A549 (cell line): ENCODE results near the gene MEF2C. TPM values are rescaled to one million over a fixed set of nuclear protein-coding genes. Genes with fewer than 3 reads are reported as not detected.

Source experiments
- ATAC-seq, 2 experiments: fragments of 200-7000 bp in 1 of 2; fragments of >200 bp in 1 of 2; cut with Nextera tagmentation in 1 of 2; cut with Tn5 transposase in 1 of 2; 3 replicates each; pipeline versions ENCODE4 v1.8.0 to v1.9.1; 2018 to 2020; ENCODE audit warnings: mild to moderate bottlenecking in 1 of 2, moderate library complexity in 1 of 2
- CTCF ChIA-PET: fragments of 300-600 bp; sonication (Branson Sonifier 250); formaldehyde crosslinking; extraction: SDS; loops from one replicate; lab custom pipeline; 2021; ENCODE audit warnings: antibody characterized with exemption, inconsistent platforms; lab: Yijun Ruan, JAX
- POLR2A ChIA-PET: fragments of 350-600 bp; formaldehyde crosslinking; extraction: SDS; loops from one replicate; lab custom pipeline; 2021; ENCODE audit warnings: antibody characterized with exemption, inconsistent platforms; lab: Yijun Ruan, JAX
- DNase-seq, 2 experiments: peaks; one replicate each; pipeline versions ENCODE4 v3.0.0 to v3.0.0-alpha.2; 2011 to 2016; ENCODE audit warnings: low read depth in 1 of 2, low spot score in 1 of 2
- FAIRE-seq: peaks from 2 replicates; lab custom pipeline; 2011; peaks lifted over from hg19 to GRCh38; lab: Jason Lieb, UNC
- H3K27ac ChIP-seq, 2 experiments: fragments of >200 bp; sonication (Bioruptor Twin); formaldehyde crosslinking; 3 replicates each; pipeline ENCODE4 v1.5.1; 2016 to 2017
- H3K4me1 ChIP-seq: fragments of >200 bp; sonication (Bioruptor Twin); formaldehyde crosslinking; 3 replicates; pipeline ENCODE4 v1.6.1; 2016
- H3K4me2 ChIP-seq: fragments of >200 bp; sonication (Bioruptor Twin); formaldehyde crosslinking; 3 replicates; pipeline ENCODE4 v1.6.1; 2016
- H3K4me3 ChIP-seq: fragments of >200 bp; sonication (Bioruptor Twin); formaldehyde crosslinking; 3 replicates; pipeline ENCODE4 v1.5.1; 2016
- H3K9me3 ChIP-seq: fragments of >200 bp; sonication (Bioruptor Twin); formaldehyde crosslinking; 3 replicates; pipeline ENCODE4 v1.6.1; 2016
- CBX2 ChIP-seq: fragments of 200-600 bp; sonication (generic); IDR thresholded peaks from 2 replicates; pipeline ENCODE4 v1.6.1; 2016; ENCODE audit warnings: low read depth, mild to moderate bottlenecking, borderline replicate concordance
- CBX8 ChIP-seq: fragments of 200-600 bp; sonication (generic); IDR thresholded peaks from 2 replicates; pipeline ENCODE4 v1.6.1; 2016
- EHF ChIP-seq: fragments of 250-450 bp; sonication (Bioruptor Pico); IDR thresholded peaks from 2 replicates; pipeline ENCODE4 v1.5.0; 2020; ENCODE audit warnings: mild to moderate bottlenecking
- EP300 ChIP-seq, 2 experiments: fragments of >200 bp; sonication (Bioruptor Twin); formaldehyde crosslinking; IDR thresholded peaks; 2 replicates in 1 of 2; 3 replicates in 1 of 2; pipeline ENCODE4 v1.6.1; 2016 to 2017
- ESRRA ChIP-seq: fragments of 150-350 bp; IDR thresholded peaks from 2 replicates; pipeline ENCODE4 v1.6.1; 2014; ENCODE audit warnings: mild to moderate bottlenecking, low read length, borderline replicate concordance
- GATA3 ChIP-seq: IDR thresholded peaks from 2 replicates; pipeline ENCODE4 v1.6.1; 2012; ENCODE audit warnings: borderline replicate concordance
- HOXA7 ChIP-seq: fragments of 250-450 bp; sonication (Bioruptor Pico); IDR thresholded peaks from 2 replicates; pipeline ENCODE4 v1.5.0; 2020; ENCODE audit warnings: mild to moderate bottlenecking, moderate library complexity
- HOXB13 ChIP-seq: fragments of 250-450 bp; sonication (Bioruptor Pico); IDR thresholded peaks from 2 replicates; pipeline ENCODE4 v1.5.0; 2020; ENCODE audit warnings: low read depth, mild to moderate bottlenecking, moderate library complexity
- KDM5A ChIP-seq: fragments of 200-600 bp; sonication (generic); IDR thresholded peaks from 2 replicates; pipeline ENCODE4 v1.6.1; 2016; ENCODE audit warnings: antibody characterized with exemption, mild to moderate bottlenecking
- MAZ ChIP-seq: fragments of 150-350 bp; IDR thresholded peaks from 2 replicates; pipeline ENCODE4 v1.6.1; 2014; ENCODE audit warnings: antibody characterized with exemption, low read depth, low read length, borderline replicate concordance
- NR3C1 ChIP-seq: fragments of >200 bp; sonication (Bioruptor Twin); formaldehyde crosslinking; IDR thresholded peaks from 3 replicates; pipeline ENCODE4 v1.6.1; 2017
- PHF8 ChIP-seq: fragments of 200-600 bp; sonication (generic); IDR thresholded peaks from 2 replicates; pipeline ENCODE4 v1.6.1; 2016; ENCODE audit warnings: low read depth, mild to moderate bottlenecking, antibody characterized with exemption, moderate library complexity, borderline replicate concordance
- POLR2AphosphoS2 ChIP-seq: conservative IDR thresholded peaks from 2 replicates; pipeline ENCODE4 v1.6.1; 2012; ENCODE audit warnings: low read length, improper control_type of control experiment, inconsistent platforms
- RAD21 ChIP-seq, 2 experiments: fragments of >200 bp in 1 of 2; sonication (Bioruptor Twin) in 1 of 2; formaldehyde crosslinking in 1 of 2; IDR thresholded peaks in 1 of 2; conservative IDR thresholded peaks in 1 of 2; 2 replicates in 1 of 2; 3 replicates in 1 of 2; pipeline ENCODE4 v1.6.1; 2012 to 2018; ENCODE audit warnings: inconsistent platforms in 1 of 2
- RARB ChIP-seq: fragments of 250-450 bp; sonication (Bioruptor Pico); IDR thresholded peaks from 2 replicates; pipeline ENCODE4 v1.8.0; 2021; ENCODE audit warnings: mild to moderate bottlenecking, moderate library complexity
- SMC3 ChIP-seq: fragments of >200 bp; sonication (Bioruptor Twin); formaldehyde crosslinking; IDR thresholded peaks from 3 replicates; pipeline ENCODE4 v1.6.1; 2018; ENCODE audit warnings: inconsistent platforms
- SREBF2 ChIP-seq: fragments of 450-650 bp; IDR thresholded peaks from 2 replicates; pipeline ENCODE4 v1.6.1; 2014; ENCODE audit warnings: mild to moderate bottlenecking, moderate library complexity
- TP53 ChIP-seq: fragments of 250-450 bp; sonication (Bioruptor Pico); IDR thresholded peaks from 2 replicates; pipeline ENCODE4 v1.5.0; 2021; ENCODE audit warnings: mild to moderate bottlenecking, moderate library complexity
- ZC3H11A ChIP-seq: fragments of 450-650 bp; IDR thresholded peaks from 2 replicates; pipeline ENCODE4 v1.6.1; 2014; ENCODE audit warnings: antibody characterized with exemption, mild to moderate bottlenecking
- ZNF302 ChIP-seq: fragments of 250-450 bp; sonication (Bioruptor Pico); IDR thresholded peaks from 2 replicates; pipeline ENCODE4 v1.9.0; 2021; ENCODE audit warnings: inconsistent platforms, mild to moderate bottlenecking, moderate library complexity
- ZSCAN20 ChIP-seq: fragments of 250-450 bp; sonication (Bioruptor Pico); IDR thresholded peaks from 2 replicates; pipeline ENCODE4 v1.8.0; 2022; ENCODE audit warnings: mild to moderate bottlenecking, moderate library complexity
- WGBS: methylation state at CpG from one replicate; pipeline ENCODE4 v1.1.6; 2017; ENCODE audit errors: missing lambda C conversion rate; 5-methylcytosine and 5-hydroxymethylcytosine counted together
- polyA plus RNA-seq, 4 experiments: library from polyadenylated mRNA; depleted of rRNA in 3 of 4; stranded (reverse); fragments of >200 nt; fragmentation: RNase III in 1 of 4; extraction: RNeasy Plus Mini Kit Qiagen cat#74134 plus additional on column Dnase treatment in 1 of 4; gene quantifications; 2 replicates in 3 of 4; 3 replicates in 1 of 4; pipeline ENCODE4 v1.2.3, GENCODE V29; 2011 to 2017
- TF ChIP-seq, protein P1 (sequence below): fragments of 200-600 bp; sonication (generic); IDR thresholded peaks from 2 replicates; pipeline ENCODE4 v1.6.1; 2016; ENCODE audit warnings: antibody characterized with exemption, mild to moderate bottlenecking, moderate library complexity
- TF ChIP-seq, protein P2 (sequence below): IDR thresholded peaks from 2 replicates; pipeline ENCODE4 v1.6.1; 2012
- TF ChIP-seq, protein P3 (sequence below): fragments of >200 bp; sonication (Bioruptor Twin); formaldehyde crosslinking; IDR thresholded peaks from 3 replicates; pipeline ENCODE4 v1.5.1; 2016
- TF ChIP-seq, protein P4 (sequence below): fragments of 250-450 bp; sonication (Bioruptor Pico); IDR thresholded peaks from 2 replicates; pipeline ENCODE4 v1.5.0; 2021; ENCODE audit warnings: mild to moderate bottlenecking, moderate library complexity, borderline replicate concordance

The MEF2C gene
- polyA plus RNA-seq, 2 of the 4 experiments (the other 2 are of a cell fraction): 0.03 to 0.06 TPM

DNA sequence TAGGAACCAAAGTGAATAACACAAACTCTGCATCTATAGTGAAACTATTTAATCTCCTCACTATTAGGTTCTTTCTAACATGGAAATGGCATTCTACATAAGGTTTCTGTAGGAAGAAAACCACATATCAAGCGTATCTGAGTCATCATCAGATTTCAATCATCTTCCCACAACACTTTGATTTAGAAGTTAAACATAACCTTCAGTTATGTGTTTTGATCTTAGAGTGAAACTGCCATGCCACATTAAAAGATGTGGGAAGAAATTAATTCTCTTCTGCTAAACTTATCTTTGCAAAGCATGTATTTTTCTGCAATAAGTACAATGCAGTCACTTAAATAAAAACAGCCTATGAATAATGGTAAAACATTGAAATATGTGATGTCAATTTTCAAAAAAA lies 55.0 kb downstream of the MEF2C start:
- H3K27ac ChIP-seq: no peak overlapping the region
- no peaks in the 10 kb centered on the region for H3K9me3 ChIP-seq
- ATAC-seq (no peak), FAIRE-seq (no peak), DNase-seq (no peak)
- CTCF ChIA-PET: no interaction called here
- no peaks in the 10 kb centered on the region for H3K4me1 ChIP-seq
- POLR2A ChIA-PET: no interaction called here
- no peak overlapping the region for H3K4me3 ChIP-seq
- TF ChIP-seq, protein P1, sequence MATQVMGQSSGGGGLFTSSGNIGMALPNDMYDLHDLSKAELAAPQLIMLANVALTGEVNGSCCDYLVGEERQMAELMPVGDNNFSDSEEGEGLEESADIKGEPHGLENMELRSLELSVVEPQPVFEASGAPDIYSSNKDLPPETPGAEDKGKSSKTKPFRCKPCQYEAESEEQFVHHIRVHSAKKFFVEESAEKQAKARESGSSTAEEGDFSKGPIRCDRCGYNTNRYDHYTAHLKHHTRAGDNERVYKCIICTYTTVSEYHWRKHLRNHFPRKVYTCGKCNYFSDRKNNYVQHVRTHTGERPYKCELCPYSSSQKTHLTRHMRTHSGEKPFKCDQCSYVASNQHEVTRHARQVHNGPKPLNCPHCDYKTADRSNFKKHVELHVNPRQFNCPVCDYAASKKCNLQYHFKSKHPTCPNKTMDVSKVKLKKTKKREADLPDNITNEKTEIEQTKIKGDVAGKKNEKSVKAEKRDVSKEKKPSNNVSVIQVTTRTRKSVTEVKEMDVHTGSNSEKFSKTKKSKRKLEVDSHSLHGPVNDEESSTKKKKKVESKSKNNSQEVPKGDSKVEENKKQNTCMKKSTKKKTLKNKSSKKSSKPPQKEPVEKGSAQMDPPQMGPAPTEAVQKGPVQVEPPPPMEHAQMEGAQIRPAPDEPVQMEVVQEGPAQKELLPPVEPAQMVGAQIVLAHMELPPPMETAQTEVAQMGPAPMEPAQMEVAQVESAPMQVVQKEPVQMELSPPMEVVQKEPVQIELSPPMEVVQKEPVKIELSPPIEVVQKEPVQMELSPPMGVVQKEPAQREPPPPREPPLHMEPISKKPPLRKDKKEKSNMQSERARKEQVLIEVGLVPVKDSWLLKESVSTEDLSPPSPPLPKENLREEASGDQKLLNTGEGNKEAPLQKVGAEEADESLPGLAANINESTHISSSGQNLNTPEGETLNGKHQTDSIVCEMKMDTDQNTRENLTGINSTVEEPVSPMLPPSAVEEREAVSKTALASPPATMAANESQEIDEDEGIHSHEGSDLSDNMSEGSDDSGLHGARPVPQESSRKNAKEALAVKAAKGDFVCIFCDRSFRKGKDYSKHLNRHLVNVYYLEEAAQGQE: no peak
- no peak for TF ChIP-seq ZNF302 (CRISPR knock-in tag)
- TF ChIP-seq SMC3: no peak
- TF ChIP-seq, protein P2, sequence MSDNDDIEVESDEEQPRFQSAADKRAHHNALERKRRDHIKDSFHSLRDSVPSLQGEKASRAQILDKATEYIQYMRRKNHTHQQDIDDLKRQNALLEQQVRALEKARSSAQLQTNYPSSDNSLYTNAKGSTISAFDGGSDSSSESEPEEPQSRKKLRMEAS: no peak
- no peak for TF ChIP-seq HOXA7 (CRISPR knock-in tag)
- no peak for TF ChIP-seq CBX8
- TF ChIP-seq SREBF2: no peak
- no peak for TF ChIP-seq CBX2
- no peak for TF ChIP-seq ZC3H11A
- no peak for TF ChIP-seq TP53 (CRISPR knock-in tag)
- TF ChIP-seq, protein P3, sequence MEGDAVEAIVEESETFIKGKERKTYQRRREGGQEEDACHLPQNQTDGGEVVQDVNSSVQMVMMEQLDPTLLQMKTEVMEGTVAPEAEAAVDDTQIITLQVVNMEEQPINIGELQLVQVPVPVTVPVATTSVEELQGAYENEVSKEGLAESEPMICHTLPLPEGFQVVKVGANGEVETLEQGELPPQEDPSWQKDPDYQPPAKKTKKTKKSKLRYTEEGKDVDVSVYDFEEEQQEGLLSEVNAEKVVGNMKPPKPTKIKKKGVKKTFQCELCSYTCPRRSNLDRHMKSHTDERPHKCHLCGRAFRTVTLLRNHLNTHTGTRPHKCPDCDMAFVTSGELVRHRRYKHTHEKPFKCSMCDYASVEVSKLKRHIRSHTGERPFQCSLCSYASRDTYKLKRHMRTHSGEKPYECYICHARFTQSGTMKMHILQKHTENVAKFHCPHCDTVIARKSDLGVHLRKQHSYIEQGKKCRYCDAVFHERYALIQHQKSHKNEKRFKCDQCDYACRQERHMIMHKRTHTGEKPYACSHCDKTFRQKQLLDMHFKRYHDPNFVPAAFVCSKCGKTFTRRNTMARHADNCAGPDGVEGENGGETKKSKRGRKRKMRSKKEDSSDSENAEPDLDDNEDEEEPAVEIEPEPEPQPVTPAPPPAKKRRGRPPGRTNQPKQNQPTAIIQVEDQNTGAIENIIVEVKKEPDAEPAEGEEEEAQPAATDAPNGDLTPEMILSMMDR: no peak
- TF ChIP-seq KDM5A: no peak
- no peak for TF ChIP-seq RARB (CRISPR knock-in tag)
- no peak overlapping the region for H3K4me2 ChIP-seq
- WGBS: 40% methylated on average over 1 of the region's 1 CpG

DNA sequence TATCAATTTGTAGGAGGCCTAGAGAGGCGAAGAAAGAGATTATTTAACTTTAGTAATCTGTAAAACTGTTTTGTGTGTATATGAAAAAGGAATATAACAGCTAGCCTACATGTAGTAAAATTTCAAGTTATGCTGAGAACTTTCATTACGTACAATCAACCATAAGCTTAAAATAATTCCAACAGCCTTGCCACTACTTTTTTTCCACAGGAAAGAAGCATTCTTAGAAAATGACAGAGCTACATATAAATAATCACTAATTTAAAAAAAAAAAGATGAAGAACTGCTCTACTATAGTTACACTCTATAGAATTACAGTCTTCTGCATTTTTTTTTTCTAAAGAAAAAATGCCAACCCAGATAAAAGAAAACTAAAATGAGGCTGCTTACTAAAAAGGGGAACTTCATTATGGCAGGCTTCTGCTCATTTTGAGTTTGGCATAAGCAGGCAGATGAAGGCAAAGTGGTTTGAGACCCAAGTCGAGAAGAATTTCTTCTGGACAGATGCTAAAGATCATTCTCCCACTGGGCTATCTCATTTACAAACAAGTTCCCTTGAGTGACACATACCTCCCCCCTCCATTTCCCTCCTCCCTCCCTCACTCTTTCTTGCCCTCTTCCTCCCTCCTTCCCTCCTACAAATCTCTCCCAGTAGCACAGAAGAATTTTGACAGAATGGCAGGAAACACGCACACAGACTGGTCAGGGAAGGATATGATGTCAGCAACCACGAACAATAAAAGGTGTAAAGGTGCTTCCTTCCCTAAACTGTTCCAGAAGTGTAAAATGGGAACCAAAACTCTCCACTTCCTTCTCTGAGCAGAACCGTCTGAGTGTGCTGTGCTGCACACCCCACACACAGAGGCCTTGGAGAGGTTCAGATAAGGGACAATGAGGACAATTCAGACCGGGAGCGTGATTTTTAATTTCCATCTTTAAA lies 56.1 kb downstream of the MEF2C start:
- 54% methylated on average over 8 of the region's 8 CpGs for WGBS
- no peaks in the 10 kb centered on the region for H3K9me3 ChIP-seq
- FAIRE-seq (no peak), DNase-seq (no peak), ATAC-seq (no peak)
- CTCF ChIA-PET: no interaction called here
- H3K4me3 ChIP-seq: no peak overlapping the region
- H3K4me2 ChIP-seq: no peak overlapping the region
- no peaks in the 10 kb centered on the region for H3K4me1 ChIP-seq
- no peak overlapping the region for H3K27ac ChIP-seq
- POLR2A ChIA-PET: no interaction called here
- TF ChIP-seq PHF8: no peak
- TF ChIP-seq GATA3: no peak
- no peak for TF ChIP-seq ESRRA
- no peak for TF ChIP-seq NR3C1
- no peak for TF ChIP-seq POLR2AphosphoS2
- TF ChIP-seq, protein P4, sequence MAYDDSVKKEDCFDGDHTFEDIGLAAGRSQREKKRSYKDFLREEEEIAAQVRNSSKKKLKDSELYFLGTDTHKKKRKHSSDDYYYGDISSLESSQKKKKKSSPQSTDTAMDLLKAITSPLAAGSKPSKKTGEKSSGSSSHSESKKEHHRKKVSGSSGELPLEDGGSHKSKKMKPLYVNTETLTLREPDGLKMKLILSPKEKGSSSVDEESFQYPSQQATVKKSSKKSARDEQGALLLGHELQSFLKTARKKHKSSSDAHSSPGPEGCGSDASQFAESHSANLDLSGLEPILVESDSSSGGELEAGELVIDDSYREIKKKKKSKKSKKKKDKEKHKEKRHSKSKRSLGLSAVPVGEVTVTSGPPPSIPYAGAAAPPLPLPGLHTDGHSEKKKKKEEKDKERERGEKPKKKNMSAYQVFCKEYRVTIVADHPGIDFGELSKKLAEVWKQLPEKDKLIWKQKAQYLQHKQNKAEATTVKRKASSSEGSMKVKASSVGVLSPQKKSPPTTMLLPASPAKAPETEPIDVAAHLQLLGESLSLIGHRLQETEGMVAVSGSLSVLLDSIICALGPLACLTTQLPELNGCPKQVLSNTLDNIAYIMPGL (CRISPR knock-in tag): no peak
- TF ChIP-seq ZSCAN20: no peak
- no peak for TF ChIP-seq HOXB13
- no peak for TF ChIP-seq EHF (CRISPR knock-in tag)
- TF ChIP-seq RAD21 (conservative IDR thresholded peaks at IDR 0.05 in 1 of 2, IDR thresholded peaks at IDR 0.05 in 1 of 2): no peak
- TF ChIP-seq EP300 (IDR thresholded peaks at IDR 0.05): no peak
- TF ChIP-seq MAZ: no peak
